ENCODE measurements around the gene TXNL4A.

DNA sequence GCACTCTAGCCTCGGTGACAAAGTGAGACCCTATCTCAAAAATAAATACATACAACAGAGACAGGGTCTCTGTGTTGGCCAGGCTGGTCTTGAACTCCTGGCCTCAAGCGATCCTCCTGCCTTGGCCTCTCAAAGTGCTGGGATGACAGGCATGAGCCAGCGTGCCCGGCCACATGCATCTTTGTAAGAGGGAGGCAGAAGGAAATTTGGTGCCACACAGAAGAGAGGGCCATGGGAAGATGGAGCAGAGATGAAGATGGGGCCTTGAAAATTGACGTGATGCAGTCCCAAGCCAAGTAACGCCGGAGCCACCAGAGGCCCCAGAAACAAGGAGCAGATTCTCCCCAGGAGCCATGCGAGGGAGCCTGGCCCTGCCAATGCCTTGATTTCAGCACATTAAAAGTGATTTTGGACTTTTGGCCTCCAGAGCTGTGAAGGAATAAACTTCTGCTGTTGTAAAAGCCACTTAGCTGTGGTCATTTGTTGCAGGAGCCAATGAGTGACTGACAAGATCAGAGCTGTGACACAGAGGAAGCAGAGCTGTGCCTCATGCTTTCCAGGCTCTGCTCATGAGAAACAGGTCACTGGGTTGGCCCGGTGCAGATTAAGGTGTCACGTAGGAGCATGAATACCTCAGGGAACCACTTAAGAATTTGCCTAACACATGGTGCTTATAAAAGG is 34.3 kb downstream of the TXNL4A start:
- TF ChIP-seq CTCF (tag by site-specific recombination; IDR thresholded peaks at IDR 0.05), result no peak
- no peak for TF ChIP-seq YY1 (tag by site-specific recombination; IDR thresholded peaks at IDR 0.05)
- no peak for TF ChIP-seq ZNF777 (tag by site-specific recombination; IDR thresholded peaks at IDR 0.05; ENCODE audit: borderline replicate concordance)

Data from HEK293 (cell line).